GM19193 (cell line): ENCODE measurements around the gene SLC39A2.
"Not testable (repeated sequence)": the region's sequence is repeated elsewhere in the genome, so short reads cannot be mapped to it uniquely, and the experiment has no call there.

Source experiments
- POLR2A ChIP-seq: IDR thresholded peaks from 4 replicates; pipeline ENCODE4 v1.6.1; 2011; ENCODE audit not compliant: insufficient read depth, insufficient read length; ENCODE audit errors: extremely low read depth

SLC39A2 gene

DNA sequence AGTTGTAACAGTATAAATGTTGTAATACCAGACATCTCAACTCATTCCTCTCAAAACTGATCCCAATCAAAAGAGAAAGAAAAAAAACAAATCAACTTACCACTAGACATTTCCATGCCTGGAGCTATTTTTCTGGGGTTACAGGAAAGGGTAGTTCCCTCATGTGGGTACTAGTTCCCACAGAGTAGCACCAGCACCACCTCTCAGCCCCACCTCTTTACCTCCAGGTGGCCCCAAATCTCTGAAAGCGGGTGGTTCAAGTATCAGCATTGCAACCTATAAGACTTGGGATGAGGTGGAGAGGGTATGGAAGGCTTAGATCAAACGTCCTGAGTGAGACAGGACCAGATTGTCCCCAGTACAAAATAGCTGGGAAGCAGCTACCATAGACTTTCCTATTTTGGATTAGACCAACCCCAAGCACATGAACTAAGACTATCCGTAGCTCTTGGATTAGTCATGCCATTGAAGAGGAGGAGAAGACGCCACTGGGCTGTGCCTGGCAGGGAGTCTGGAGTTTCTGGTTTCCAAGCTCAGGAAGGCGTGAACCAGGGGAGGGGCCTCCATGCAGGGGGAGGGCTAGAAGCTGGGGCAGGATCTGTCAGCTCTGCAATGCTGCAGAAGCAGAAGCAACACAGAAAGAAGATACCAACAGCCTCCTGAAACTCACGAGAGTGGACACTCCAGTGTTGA is at the start of gene SLC39A2:
Gene SLC39A2, plus strand, starts transcription at position 620 of the 693 bp plus-strand sequence. CDS start 154 bp downstream, outside the sequence.
- TF ChIP-seq POLR2A = no peak

DNA sequence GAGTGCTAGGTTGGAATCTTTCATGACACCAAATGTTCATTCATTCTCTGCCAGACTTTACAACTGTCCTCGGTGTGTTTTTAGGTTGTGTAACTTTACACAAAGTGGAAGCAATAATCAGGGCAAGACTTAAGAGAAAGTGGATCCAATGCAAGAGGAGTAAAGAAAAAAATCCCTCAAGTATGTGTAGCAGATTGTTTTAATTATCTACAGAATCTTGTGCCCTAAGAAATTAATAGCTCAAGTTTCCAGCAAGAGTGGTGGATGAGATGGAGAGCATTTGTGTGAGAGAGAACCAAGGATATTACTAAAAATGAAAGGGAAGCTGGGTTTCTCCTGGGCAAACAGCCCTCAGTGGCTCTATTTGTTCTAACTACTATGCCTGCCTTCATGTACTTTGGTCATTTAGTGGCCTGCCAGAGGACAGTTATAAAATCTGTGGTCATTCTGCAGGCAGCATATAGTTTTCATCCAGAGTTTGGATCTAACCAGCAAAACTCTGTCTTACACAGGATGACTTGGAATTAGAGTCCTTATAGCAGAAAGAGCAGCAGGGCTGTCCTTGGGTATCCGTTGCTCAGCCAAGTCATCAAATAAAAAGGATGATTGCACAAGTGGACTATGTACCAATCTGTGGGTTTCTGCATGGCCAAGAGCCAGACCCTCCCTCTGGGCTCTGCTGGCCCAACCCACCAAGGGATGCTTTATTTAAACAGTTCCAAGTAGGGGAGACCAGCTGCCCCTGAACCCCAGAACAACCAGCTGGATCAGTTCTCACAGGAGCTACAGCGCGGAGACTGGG is 44.2 kb upstream of the SLC39A2 start, which contains the start of gene RNASE2:
Gene RNASE2, plus strand, starts transcription at position 752 of the 802 bp plus-strand sequence. CDS start 285 bp downstream, outside the sequence.
- TF ChIP-seq POLR2A = not testable (repeated sequence)

DNA sequence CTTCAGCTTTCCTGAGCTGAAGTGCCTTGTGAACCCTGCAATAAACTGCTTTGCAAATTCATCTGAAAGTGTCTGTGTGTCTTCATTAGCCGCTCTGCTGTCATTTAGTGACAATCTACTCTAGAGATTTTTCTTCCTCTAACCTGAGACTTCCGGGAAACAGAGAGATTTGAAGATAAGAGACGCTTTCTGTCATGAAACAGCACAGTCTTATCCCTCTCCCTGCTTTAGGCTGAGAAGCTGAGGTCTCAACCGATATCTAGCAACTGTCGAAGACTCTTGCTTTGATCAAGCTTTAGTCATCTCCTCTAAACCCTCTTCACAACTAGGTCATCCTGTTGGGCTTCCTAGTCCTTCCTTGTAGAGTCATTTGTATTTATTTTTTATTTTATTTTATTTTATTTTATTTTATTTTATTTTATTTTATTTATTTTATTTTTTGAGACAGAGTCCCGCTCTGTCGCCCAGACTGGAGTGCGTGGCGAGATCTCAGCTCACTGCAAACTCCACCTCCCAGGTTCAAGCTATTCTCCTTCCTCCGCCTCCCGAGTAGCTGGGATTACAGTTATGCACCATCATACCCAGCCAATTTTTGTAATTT is 42.6 kb upstream of the SLC39A2 start:
- TF ChIP-seq POLR2A = no peak

DNA sequence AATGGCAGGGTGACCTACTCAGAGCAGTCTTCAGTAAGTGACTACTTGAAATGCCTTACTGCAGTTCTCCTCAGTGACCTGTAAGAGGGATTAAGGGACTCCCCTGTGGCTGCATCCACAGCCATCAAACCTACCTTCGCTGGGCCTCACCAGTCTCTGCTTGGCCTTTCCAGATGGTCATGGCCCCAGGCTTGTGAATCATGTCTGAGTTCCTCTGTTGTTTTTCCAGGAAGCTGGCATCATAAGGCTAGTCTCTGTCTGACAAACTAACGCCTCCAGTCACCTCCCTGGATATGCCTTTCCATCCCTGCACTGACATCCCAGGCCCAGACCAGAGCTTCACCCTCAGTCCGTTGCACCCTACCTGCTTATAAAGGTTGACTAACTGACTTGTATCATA is 29.8 kb upstream of the SLC39A2 start:
- TF ChIP-seq POLR2A = no peak

DNA sequence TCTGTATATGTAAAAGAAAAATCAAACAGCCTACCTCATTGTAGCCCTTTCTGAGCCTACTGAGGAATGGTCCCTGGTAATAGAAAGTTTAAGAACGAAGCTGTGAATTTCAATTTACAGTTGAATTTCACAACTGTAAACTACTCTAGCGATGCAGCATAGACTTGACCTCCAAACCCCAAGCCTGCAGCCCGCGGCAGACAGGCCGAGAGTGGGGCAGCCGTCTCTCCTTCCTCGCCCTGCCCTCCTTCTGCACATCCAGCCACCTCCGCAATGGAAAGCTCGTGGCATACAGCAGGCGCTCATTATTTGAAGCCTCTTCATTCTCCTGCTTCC is 28.5 kb upstream of the SLC39A2 start:
- TF ChIP-seq POLR2A = no peak

DNA sequence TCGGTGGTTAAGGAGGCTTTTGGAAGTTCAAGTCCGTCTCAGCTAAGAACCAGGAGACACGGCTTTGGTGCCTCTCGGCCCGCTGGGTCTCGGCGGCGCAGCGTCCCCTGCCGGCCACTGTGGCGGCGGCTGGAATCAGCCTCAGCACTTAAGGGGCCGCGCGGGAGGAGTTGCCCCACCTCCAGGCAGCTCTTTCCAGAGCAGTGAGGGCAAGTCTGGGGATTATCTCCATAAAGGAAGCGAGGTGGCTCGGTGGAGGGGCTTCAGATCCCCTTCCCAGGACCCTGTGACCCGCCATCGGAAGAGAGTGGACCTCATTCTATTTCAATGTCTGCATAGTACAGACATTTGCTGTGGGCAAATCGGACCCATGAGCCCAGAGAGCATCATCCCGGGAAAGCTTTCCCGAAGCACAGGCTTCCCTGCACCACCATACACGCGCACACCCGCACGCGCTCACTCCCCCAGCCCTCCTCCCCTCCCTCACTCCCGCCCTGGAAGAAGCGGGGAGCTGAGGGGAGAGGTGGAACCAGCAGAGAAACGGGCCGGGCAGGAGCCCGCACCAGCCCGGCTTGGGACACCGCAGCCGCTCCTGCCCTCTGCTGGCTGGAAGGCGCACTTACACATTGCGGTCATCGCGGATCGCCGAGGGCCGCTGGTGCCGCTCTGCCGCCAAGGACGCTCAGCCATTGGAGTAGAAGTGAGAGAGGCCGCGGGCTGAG is 27.9 kb upstream of the SLC39A2 start:
- no peak for TF ChIP-seq POLR2A

- no peak for TF ChIP-seq POLR2A
Observed at GRCh38 chr14:20971705-20972021, 27.4 kb upstream of the SLC39A2 start.

DNA sequence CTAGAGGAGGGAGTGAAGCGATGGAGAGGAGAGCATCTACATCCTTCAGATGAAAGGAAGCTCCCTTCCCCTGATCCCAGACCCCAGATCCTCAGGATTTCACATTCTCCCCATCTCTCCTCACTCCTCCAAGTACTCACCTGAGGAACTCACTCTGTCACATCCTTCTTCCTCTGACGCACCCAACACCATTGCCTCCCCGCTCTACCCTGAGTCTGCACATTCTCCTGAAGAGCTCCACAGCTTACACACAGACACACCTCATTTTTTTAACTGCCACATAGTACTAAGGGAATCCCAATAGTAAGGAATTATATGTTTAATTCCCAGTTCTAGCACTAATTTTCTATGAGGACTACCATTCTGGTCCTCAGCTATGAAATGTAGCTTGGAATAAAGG is 25.6 kb upstream of the SLC39A2 start:
- no peak for TF ChIP-seq POLR2A

DNA sequence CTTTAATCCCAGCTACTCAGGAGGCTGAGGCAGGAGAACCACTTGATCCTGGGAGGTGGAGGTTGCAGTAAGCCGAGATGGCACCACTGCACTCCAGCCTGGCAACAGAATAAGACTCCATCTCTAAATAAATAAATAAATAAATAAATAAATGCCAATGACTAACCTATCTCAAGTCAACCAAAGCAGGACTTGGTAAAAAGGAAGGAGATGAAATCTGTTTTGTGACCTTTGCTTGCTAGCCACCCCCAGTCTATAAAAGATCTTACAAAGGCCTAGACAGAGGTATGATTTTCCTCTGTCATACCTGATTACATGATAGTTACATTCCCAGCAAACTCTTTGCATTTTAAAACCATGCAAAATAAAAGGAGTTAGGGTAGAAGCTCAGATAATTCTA is 22.8 kb upstream of the SLC39A2 start:
- TF ChIP-seq POLR2A = no peak

DNA sequence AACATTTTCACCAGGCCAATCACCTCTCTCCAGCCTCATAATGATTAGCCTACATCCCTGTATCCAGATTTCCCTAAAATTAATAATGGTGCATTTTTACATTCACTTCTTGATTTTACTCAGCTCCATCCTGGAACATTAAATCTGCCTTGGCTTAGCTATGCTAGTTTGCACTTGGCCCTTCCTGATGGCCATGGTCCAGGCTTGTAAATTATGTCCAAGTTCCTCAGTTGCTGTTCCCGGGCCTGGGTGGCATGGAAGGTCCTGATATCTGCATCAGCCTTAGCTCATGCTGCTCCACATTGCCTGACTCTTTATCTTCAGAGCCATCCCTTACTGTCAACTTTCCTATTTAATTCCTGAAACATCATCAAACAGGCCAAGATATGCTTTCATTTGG is 20.4 kb upstream of the SLC39A2 start:
- no peak for TF ChIP-seq POLR2A

GRCh38 chr14:20980906-20981305 is 18.2 kb upstream of the SLC39A2 start:
- TF ChIP-seq POLR2A = no peak

GRCh38 chr14:20982646-20983369 is 16.3 kb upstream of the SLC39A2 start:
- no peak for TF ChIP-seq POLR2A

DNA sequence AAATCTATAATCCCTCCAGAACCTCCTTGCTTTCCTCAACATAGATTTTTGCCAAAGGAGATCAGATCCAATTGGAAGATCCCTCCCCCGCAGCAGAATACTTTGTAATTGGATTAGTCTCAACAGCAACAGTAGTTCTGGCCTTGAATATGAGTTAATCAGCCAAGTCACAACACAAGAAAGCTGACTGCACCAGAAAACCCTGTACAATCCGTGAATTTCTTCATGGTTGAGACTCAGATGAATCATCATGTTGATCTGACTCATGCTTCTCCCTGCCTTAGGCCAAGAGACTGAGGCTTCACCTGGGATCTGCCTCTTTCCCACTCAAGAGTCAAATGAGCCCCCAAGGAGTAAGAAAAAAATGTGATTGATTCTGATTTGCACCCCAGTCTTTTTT is 12.3 kb upstream of the SLC39A2 start:
- TF ChIP-seq POLR2A = no peak

DNA sequence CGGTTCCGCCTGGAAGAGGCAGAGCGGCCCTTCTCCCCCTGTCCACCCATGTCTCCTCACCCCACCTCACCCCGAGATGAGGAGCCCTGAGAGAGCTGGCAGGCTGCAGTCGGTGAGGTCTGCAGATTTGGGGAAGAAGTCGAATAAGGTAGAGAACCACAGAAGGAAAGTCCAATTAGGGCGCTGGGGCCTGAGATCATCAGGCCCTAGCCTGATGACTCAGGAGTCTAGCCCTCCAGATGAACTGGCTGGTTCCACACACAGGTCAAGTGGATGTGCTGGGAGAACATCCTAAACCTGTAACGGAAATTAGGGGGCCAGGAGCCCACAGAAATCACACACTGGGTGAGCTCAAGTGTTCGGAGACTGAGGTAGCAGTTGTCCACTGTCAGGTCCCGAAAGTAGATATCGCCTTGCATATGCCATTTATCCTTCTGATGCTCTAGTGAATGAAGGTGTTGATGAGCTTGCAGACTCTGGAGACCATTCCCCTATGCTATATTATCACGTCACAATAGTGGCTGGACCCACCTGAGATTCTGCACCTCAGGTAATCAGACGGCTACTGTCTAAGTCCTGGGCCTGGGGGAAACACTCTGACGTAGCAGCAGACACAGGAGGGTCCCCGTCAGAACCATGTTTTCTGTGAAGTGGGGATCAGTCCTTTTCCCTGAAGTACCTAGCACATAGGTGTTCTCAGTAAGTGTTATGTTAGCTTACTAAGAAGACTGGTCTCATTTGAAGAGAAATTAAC is 10.2 kb upstream of the SLC39A2 start:
- TF ChIP-seq POLR2A = no peak
